Tibial nerve (tissue), 4 donors: ENCODE data around the gene EPHA7.

Experiments used
- CTCF ChIP-seq, 5 experiments: fragments of 200-600 bp in 3 of 5; fragments of 450-650 bp in 2 of 5; sonication (generic) in 3 of 5; IDR thresholded peaks; one replicate each; pipeline ENCODE4 v1.5.1; 2016 to 2019; ENCODE audit warnings: antibody characterized with exemption in 5 of 5, mild to moderate bottlenecking in 3 of 5, moderate library complexity in 2 of 5
- EP300 ChIP-seq, 2 donors: sonication (generic); formaldehyde crosslinking; IDR thresholded peaks; one replicate each; pipeline ENCODE4 v1.6.1; 2017; ENCODE audit warnings: antibody characterized with exemption in 2 of 2, mild to moderate bottlenecking in 1 of 2
- POLR2A ChIP-seq, 2 donors: fragments of 450-650 bp; IDR thresholded peaks; one replicate each; pipeline ENCODE4 v1.6.1; 2017; ENCODE audit warnings: antibody characterized with exemption in 2 of 2, mild to moderate bottlenecking in 2 of 2, moderate library complexity in 2 of 2

DNA sequence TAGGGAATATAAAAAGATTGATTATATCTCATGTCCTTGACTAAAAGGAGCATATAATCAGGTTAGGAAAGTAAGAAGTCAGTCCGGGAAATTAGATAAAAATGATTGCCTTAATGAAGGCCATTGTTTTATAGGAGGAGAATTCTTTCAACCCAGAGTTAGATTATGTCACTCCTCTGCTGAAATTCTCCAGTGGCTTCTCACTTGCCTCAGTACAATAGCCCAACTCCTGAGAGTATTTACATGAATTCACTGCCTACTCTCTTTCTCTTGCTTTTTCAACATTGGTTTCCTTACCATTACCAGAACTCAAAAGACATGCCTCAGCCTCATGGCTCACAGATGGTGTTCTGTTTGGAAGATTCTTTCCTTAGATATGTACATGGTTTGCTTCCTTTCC is 114.9 kb downstream of the EPHA7 start:
- TF ChIP-seq EP300 (IDR thresholded peaks at IDR 0.05) (no peak), CTCF (IDR thresholded peaks at IDR 0.05) (no peak), POLR2A (IDR thresholded peaks at IDR 0.05) (no peak)
